Heart left ventricle (tissue), 13 donors: ENCODE data around the gene RNF26.

Experiments used
- CTCF ChIP-seq, 12 donors: fragments of 200-600 bp; sonication (generic) in 4 of 12; IDR thresholded peaks; one replicate each; pipeline versions ENCODE4 v1.5.0 to v1.8.0; 2018 to 2022; ENCODE audit warnings: antibody characterized with exemption in 12 of 12, mild to moderate bottlenecking in 5 of 12
- POLR2A ChIP-seq, 2 donors: fragments of 450-650 bp; IDR thresholded peaks; one replicate each; pipeline ENCODE4 v1.6.1; 2017; ENCODE audit warnings: antibody characterized with exemption in 2 of 2, mild to moderate bottlenecking in 2 of 2, moderate library complexity in 2 of 2
- donor health status: ischemic (EF 13 %, LVEDD 7.1; RV severe dilation, severe dysfunction).
- donor health status: DM: no; HTN: yes; CAD: no.
- donor health status: DM: no; HTN: no; CAD: no.
- donor health status: ischemic (EF 25% LVEDD 6.9; RV normal size, moderate dysfunction).
- donor health status: ischemic (EF 25% LVEDD 5.7; RV mildly dilated, moderate dysfunction).
- donor health status: ischemic (EF 35%, LVEDD 5.7; RV mildly dilated, moderate dysfunction).
- donor health status: nonischemic (EF 11% LVEDD 7.7; RV severe dilation, severe dysfunction).
- donor health status: DM: yes; HTN: yes; CAD: no.
- donor health status: PGD.
- donor health status: ischemic (EF 29% LVEDD 5.4; RV normal size, mild dysfunction).
- donor health status: nonischemic (EF 23%, LVEDD 6.1; RV moderate dilation, normal function).

- TF ChIP-seq CTCF (IDR thresholded peaks at IDR 0.05) (peak; percentile 84 to 98 (median 96)), POLR2A (IDR thresholded peaks at IDR 0.05) (peak in 1 of 2 donors; percentile 43)
Observed at GRCh38 chr11:119339589-119340334, 5.4 kb downstream of the RNF26 start.
